ENCODE results near the gene TRPC6. TPM values are rescaled to one million over a fixed set of nuclear protein-coding genes. Genes with fewer than 3 reads are reported as not detected.
A peak's percentile ranks its signal among the peaks of the same experiment; 100 is the strongest.

The TRPC6 gene
- total RNA-seq, 4 donors from 2014 or later: 0.29 to 27.5 (median 3.9) TPM

GRCh38 chr11:101434026-101434643 lies 149.7 kb downstream of the TRPC6 start:
- no peak for TF ChIP-seq POLR2A (IDR thresholded peaks at IDR 0.05)
- TF ChIP-seq, protein P1, sequence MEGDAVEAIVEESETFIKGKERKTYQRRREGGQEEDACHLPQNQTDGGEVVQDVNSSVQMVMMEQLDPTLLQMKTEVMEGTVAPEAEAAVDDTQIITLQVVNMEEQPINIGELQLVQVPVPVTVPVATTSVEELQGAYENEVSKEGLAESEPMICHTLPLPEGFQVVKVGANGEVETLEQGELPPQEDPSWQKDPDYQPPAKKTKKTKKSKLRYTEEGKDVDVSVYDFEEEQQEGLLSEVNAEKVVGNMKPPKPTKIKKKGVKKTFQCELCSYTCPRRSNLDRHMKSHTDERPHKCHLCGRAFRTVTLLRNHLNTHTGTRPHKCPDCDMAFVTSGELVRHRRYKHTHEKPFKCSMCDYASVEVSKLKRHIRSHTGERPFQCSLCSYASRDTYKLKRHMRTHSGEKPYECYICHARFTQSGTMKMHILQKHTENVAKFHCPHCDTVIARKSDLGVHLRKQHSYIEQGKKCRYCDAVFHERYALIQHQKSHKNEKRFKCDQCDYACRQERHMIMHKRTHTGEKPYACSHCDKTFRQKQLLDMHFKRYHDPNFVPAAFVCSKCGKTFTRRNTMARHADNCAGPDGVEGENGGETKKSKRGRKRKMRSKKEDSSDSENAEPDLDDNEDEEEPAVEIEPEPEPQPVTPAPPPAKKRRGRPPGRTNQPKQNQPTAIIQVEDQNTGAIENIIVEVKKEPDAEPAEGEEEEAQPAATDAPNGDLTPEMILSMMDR (IDR thresholded peaks at IDR 0.05): no peak
- Histone ChIP-seq H3K36me3 (no peaks in the 10 kb centered on the region), H3K9me3 (no peaks in the 10 kb centered on the region), H3K4me3 (no peak overlapping the region), H3K27ac (peak overlapping the region in 1 of 2 donors; percentile 10), H3K27me3 (no peaks in the 10 kb centered on the region), H3K4me1 (peaks cover 0 to 2% of the 10 kb centered on the region in 2 donors)
- DNase-seq: no peak
- intact Hi-C loops (cut with DNase I; ENCODE audit: low total_unique reads): no loop called here

DNA sequence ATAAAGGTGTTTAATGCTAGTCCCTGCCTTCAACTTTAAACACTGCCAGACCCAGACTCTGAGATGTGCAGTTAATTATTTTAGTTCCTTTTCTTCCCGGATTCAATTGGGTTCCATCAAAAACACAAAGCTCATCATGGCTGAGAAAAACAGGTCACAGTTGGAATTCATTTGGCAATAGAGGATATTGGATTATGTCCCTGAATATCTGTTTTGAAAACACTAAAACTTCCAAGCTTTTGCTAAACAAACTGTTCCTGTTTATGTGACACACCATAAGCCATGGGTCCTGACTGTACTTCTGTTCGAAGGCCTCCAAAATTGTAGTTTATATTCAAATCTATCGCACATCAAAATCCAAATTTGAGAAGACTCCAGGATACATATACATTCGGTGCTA lies 150.7 kb downstream of the TRPC6 start:
- no peak for DNase-seq
- no peak overlapping the region for H3K27ac ChIP-seq
- TF ChIP-seq, protein P1 (IDR thresholded peaks at IDR 0.05): no peak
- TF ChIP-seq POLR2A (IDR thresholded peaks at IDR 0.05): no peak
- no peak overlapping the region for H3K4me3 ChIP-seq
- H3K27me3 ChIP-seq: no peaks in the 10 kb centered on the region
- peaks cover 0 to 2% of the 10 kb centered on the region in 2 donors for H3K4me1 ChIP-seq
- peaks cover 0 to 2% of the 10 kb centered on the region in 2 donors for H3K9me3 ChIP-seq
- intact Hi-C loops (cut with DNase I; ENCODE audit: low total_unique reads): no loop called here
- no peaks in the 10 kb centered on the region for H3K36me3 ChIP-seq

DNA sequence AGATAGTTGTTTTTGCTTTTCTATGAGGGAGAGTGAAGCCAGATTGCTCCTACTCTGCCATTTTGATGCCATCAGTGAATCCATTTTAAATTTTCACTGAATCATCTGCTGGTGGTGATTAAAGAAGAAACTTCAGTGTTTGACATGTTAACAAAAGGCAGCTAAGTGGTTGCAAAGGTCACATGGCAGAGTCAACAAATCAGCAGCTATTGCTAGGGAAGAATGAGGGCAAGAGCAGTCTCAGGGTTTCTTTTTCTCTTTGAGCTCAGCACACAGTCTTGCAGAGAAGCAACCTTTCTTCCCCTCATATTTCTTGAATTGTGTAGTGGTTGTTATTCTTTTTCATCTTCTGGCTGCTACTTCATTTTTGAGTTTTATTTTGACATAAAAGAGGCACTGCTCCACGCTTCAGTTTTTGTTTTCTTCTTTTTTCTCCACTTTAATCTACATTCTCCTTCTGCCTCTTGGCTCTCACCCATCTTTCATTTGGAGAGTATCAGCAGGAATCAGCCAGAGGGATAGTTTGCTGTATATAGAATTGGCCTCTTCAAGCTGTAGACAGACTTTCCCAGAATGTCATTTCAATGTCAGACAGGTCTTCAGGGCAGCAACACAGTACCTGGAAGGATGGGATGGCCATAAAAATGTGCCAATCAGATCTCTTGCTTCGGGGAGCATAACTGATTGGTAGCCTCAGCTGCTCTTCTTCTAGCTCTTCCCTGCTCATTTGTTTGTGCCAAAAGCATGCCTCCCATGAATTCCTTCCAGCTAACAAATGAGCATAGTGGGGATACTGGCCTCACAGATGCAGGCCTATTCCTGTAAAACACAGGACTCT lies 153.9 kb downstream of the TRPC6 start:
- TF ChIP-seq, protein P1 (IDR thresholded peaks at IDR 0.05): no peak
- TF ChIP-seq POLR2A (IDR thresholded peaks at IDR 0.05): no peak
- Histone ChIP-seq H3K9me3 (peaks cover 0 to 7% of the 10 kb centered on the region in 2 donors), H3K4me1 (peaks cover 0 to 2% of the 10 kb centered on the region in 2 donors), H3K36me3 (no peaks in the 10 kb centered on the region), H3K4me3 (no peak overlapping the region), H3K27me3 (no peaks in the 10 kb centered on the region), H3K27ac (peak overlapping the region; percentile 60 to 74)
- intact Hi-C loops (cut with DNase I; ENCODE audit: low total_unique reads): no loop called here
- no peak for DNase-seq

- Histone ChIP-seq H3K27ac (peak overlapping the region; percentile 60 to 74), H3K4me3 (no peak overlapping the region), H3K4me1 (peaks cover 0 to 2% of the 10 kb centered on the region in 2 donors), H3K9me3 (peaks cover 0 to 7% of the 10 kb centered on the region in 2 donors), H3K27me3 (no peaks in the 10 kb centered on the region), H3K36me3 (no peaks in the 10 kb centered on the region)
- DNase-seq: no peak
- TF ChIP-seq, protein P1 (IDR thresholded peaks at IDR 0.05): peak in 2 of 4 experiments; percentile 6 to 19
- TF ChIP-seq POLR2A (IDR thresholded peaks at IDR 0.05): no peak
- intact Hi-C loops (cut with DNase I; ENCODE audit: low total_unique reads): no loop called here
Observed at GRCh38 chr11:101428918-101429317, 154.9 kb downstream of the TRPC6 start.

DNA sequence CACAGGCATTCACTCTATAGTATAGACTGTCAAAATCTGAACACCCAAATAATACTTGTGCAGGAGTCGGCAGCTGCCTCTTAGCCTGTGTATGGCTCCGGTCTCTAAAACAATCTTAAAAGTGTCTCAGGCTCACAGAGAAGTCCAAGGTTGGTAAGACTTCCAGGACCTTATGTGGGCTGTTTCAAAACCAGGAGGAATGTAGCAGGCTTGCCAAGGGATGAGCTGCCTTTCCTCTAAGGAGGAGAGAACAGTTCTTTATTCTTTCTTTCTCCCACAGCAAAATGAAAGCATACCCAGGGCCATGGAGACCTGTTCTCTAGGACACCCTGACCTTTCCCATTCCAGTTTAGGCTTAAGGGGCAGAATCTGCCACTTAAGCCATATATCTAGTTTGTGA lies 176.5 kb downstream of the TRPC6 start:
- Histone ChIP-seq H3K9me3 (no peaks in the 10 kb centered on the region), H3K27ac (peak overlapping the region; percentile 74 to 86)
- peak; percentile 54 to 82 for DNase-seq

More for the DNA sequence above, 176.5 kb downstream of the TRPC6 start:
- H3K4me3 ChIP-seq: peak overlapping the region in 1 of 2 donors; percentile 11
- no peaks in the 10 kb centered on the region for H3K27me3 ChIP-seq
- no peaks in the 10 kb centered on the region for H3K36me3 ChIP-seq
- TF ChIP-seq, protein P1 (IDR thresholded peaks at IDR 0.05): no peak
- TF ChIP-seq POLR2A (IDR thresholded peaks at IDR 0.05): no peak
- peaks cover 7 to 17% of the 10 kb centered on the region in 2 donors for H3K4me1 ChIP-seq
- intact Hi-C loops (cut with DNase I; ENCODE audit: low total_unique reads): no loop called here
